B cell (primary cell): ENCODE results near the gene TMEM233.

Experiments
- EZH2 ChIP-seq: IDR thresholded peaks from 2 replicates; pipeline ENCODE4 v1.6.1; 2012; ENCODE audit warnings: borderline replicate concordance, low read depth, mild to moderate bottlenecking, moderate library complexity, low read length; ENCODE audit not compliant: insufficient read depth, poor library complexity, severe bottlenecking
- TF ChIP-seq, protein P1 (sequence below): fragments of 200-600 bp; IDR thresholded peaks from one replicate; pipeline ENCODE4 v1.8.0; 2022; ENCODE audit warnings: antibody characterized with exemption, mild to moderate bottlenecking

DNA sequence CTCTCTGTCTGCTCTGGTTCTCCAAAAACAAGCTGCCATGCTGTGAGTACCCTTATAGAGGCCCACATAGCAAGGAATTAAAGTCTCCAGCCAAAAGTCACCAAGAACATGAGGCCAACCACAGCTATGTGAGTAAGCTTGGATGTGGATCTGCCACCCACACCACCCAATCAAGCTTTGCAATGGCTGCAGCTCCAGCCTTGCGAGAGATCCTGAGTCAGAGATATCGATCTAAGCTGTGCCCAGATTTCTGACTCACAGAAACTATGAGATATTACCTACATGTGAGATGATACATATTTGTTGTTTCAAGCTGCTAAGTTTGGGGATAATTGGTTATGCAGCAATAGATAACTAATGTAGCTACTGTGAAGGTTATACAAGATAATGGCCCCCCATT, 15.5 kb upstream of the TMEM233 start:
- TF ChIP-seq, protein P1, sequence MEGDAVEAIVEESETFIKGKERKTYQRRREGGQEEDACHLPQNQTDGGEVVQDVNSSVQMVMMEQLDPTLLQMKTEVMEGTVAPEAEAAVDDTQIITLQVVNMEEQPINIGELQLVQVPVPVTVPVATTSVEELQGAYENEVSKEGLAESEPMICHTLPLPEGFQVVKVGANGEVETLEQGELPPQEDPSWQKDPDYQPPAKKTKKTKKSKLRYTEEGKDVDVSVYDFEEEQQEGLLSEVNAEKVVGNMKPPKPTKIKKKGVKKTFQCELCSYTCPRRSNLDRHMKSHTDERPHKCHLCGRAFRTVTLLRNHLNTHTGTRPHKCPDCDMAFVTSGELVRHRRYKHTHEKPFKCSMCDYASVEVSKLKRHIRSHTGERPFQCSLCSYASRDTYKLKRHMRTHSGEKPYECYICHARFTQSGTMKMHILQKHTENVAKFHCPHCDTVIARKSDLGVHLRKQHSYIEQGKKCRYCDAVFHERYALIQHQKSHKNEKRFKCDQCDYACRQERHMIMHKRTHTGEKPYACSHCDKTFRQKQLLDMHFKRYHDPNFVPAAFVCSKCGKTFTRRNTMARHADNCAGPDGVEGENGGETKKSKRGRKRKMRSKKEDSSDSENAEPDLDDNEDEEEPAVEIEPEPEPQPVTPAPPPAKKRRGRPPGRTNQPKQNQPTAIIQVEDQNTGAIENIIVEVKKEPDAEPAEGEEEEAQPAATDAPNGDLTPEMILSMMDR = no peak
- no peak for TF ChIP-seq EZH2
